Measurements from ENCODE around the gene ARHGEF6.

DNA sequence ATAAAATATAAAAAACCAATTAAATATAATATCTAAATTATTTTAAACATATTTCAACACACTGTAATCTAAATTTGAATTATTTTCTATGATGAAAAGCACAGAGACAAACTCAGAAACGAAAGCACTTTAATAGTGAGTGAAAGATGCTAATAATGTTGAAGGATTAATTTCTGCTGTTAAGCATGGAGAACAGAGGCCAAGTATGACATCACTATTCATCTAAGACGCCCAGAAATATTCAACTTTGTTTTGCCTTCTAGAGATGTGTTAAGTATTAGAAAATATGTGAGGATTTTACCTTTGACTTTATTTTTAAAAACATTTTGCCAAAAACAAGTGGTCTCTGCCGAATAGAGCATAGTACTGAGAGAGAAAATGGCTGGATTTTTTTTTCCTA lies 19.3 kb downstream of the ARHGEF6 start:
- TF ChIP-seq, protein P1, sequence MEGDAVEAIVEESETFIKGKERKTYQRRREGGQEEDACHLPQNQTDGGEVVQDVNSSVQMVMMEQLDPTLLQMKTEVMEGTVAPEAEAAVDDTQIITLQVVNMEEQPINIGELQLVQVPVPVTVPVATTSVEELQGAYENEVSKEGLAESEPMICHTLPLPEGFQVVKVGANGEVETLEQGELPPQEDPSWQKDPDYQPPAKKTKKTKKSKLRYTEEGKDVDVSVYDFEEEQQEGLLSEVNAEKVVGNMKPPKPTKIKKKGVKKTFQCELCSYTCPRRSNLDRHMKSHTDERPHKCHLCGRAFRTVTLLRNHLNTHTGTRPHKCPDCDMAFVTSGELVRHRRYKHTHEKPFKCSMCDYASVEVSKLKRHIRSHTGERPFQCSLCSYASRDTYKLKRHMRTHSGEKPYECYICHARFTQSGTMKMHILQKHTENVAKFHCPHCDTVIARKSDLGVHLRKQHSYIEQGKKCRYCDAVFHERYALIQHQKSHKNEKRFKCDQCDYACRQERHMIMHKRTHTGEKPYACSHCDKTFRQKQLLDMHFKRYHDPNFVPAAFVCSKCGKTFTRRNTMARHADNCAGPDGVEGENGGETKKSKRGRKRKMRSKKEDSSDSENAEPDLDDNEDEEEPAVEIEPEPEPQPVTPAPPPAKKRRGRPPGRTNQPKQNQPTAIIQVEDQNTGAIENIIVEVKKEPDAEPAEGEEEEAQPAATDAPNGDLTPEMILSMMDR (IDR thresholded peaks at IDR 0.05) = no peak
- TF ChIP-seq POLR2AphosphoS5 (IDR thresholded peaks at IDR 0.05) = no peak
- TF ChIP-seq POLR2A (IDR thresholded peaks at IDR 0.05) = no peak

All from breast epithelium (tissue), 3 donors.